ENCODE data around the gene KLRG1.

KLRG1 gene

DNA sequence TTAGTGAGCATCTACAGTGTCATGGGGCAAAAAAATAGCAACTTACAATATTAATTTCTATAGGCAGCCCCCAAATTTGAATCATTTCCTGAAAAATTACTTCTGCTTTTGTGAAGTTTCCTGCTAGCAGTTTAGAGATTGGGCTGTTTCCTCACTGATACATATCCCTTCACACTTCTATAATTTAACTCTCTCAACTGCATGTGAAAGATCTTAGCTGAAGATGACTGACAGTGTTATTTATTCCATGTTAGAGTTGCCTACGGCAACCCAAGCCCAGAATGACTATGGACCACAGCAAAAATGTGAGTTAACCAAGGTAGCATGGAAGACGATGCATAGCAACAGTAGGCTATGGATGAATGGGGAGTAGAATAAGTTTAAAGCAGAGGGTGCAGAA lies at the start of gene KLRG1:
KLRG1 (plus strand) TSS at position 134 of the 400 bp plus-strand sequence; CDS start at position 224, 90 bp downstream.
- DNase-seq (ENCODE audit: low spot score), result peak; percentile 59

- no peak for DNase-seq (ENCODE audit: low spot score)
These were observed 47.5 kb upstream of the KLRG1 start for GRCh38 chr12:8941691-8942478.

DNA sequence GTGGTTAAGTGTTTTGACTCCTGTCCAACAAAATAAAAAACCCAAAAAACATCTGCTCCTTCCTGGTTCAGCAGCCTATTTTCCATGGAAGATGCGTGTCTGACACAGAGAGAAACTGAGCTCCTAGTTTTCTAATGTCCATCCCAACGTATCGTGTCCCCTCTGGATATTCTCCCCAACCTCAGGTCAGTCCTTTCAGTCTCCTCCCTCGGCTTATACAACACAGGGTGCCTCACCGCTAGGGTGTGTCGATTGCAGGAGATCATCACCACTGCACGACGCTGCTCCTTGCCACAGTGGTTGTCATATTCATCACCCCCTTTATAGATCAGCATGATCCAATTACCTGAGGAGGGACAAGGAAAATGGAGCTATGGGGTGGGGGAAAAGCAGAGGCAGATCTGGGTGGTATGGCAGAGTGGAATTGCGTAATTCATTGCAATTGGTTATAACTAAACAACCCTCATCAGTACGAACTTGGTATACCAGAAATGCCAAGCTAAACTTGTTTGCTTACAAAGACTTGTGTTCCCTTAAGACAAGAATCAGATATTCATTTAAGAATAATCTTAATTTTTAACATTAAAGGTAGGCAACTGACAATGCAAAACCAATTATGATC lies 45.7 kb upstream of the KLRG1 start:
- no peak for DNase-seq (ENCODE audit: low spot score)

DNA sequence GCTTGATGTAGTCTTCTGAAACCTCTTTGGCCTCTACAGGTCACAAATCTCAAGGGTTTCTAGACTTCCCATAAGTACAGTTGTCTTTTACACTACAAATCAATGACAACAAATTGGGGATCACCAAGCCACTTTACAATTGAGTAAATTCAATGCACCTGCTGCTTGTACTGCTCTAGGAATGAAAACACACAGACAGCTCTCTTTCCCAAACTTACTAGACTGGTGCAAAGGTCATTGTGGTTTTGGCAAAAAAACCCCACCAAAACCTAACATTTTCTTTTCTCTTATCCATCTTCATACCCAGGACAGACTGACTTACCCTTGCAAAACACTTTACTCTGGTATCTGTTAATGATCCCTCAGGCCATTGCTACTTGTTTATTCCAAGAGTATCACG lies 42.6 kb upstream of the KLRG1 start:
- DNase-seq (ENCODE audit: low spot score), result no peak

GRCh38 chr12:8947737-8948136 lies 41.6 kb upstream of the KLRG1 start:
- no peak for DNase-seq (ENCODE audit: low spot score)

DNA sequence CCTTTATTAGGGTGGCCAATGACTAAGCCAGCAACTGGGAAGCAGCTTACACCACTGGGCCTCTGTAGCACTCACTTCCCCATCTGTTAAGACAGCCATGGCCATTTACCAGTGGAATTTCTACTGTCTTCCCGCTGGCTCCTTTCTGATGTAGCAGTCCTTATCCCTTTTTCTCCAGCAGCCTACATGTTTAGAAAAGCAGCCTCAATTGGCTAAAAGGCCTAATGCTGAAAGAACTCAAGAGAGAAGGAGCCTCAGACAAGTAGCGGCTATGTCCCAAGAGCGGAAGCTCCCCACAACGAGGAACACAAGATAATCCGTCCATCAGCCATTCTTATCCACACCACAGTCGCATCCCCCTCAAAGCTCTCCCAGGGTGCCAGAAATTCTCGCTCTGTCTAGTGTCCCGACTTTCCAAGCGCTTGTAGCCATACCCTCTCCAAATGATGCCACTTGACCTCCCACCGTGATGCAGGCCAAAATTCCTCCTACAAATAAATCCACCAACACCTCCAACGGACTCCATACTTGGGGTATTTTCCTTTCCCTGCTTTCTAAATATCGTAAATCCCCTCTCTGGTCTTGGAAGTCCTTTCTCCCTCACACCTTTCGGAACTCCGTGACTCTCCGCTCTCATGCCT lies 40.5 kb upstream of the KLRG1 start:
- DNase-seq (ENCODE audit: low spot score), result no peak

GRCh38 chr12:8949342-8950220 lies 39.8 kb upstream of the KLRG1 start, which contains the start of gene M6PR:
M6PR (minus strand) TSS chr12:8949645; CDS start chr12:8946404, 3,241 bp downstream.
- DNase-seq (ENCODE audit: low spot score), result peak; percentile 89

DNA sequence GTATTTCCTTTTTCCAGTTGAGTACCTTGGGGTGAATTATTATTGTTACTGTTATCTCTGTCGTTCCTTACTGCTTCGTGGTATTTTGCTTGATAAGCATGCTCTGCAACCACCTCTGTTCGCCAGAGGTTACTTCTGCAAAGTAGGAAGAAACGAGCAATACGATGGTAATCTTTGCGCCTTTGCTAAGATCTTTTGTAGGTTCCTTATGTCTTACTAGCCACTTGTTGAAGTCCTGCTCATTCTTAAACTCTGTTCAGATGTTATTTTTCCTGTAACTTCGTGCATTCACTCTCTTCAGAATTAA lies 39.2 kb upstream of the KLRG1 start:
- DNase-seq (ENCODE audit: low spot score), result no peak

DNA sequence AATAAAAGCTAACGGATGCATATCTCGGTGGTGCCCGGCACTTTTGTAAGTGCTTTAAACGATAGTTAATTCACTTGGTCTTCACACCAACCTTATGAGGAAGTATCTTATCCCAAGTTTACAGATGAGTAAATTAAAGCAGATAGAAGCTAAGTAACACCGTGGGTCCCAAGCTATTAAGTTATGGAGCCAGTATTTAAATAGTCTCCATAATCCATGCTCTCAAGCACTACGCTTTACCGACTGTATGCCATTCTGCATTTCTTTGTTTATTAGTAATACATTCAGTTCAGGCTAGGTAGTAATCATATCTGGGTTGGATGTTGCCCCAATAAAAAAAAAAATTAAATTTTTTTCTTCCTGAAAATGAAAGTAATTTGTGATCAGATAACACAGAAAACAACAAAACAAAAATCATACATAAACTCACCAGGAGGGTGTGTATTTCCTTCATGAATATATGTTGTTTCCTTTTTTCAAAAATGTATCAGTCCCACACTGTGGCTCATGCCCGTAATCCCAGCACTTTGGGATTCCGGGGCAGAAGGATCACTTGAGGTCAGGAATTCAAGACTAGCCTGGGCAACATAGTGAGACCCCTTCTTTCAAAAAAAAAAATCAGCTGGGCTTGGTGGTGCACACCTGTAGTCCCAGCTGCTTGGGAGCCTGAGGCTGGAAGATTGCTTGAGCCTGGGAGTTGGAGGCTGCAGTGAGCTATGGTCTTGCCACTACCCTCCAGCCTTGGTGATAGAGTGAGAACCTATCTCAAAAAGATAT lies 38.5 kb upstream of the KLRG1 start:
- peak; percentile 57 for DNase-seq (ENCODE audit: low spot score)

DNA sequence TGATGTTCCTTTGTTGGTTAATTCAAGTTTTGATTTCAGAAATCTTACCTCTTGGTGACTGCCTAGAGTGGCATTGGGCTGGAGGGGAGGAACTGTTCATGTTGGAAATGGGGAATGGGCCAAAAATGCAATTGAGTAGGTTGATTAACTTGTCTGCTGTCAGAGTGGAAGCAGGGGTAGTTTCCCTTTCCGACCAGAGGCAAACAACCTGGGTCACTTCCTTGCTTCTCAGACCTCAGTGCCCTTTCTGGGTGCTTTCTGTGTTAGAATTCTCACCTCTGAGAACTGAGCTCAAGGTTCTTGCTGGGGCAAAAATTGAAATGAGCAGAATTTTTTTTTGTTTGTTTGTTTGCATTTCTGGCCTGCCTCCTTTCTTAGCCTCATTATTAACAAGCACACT lies 37.6 kb upstream of the KLRG1 start:
- DNase-seq (ENCODE audit: low spot score), result peak; percentile 63

DNA sequence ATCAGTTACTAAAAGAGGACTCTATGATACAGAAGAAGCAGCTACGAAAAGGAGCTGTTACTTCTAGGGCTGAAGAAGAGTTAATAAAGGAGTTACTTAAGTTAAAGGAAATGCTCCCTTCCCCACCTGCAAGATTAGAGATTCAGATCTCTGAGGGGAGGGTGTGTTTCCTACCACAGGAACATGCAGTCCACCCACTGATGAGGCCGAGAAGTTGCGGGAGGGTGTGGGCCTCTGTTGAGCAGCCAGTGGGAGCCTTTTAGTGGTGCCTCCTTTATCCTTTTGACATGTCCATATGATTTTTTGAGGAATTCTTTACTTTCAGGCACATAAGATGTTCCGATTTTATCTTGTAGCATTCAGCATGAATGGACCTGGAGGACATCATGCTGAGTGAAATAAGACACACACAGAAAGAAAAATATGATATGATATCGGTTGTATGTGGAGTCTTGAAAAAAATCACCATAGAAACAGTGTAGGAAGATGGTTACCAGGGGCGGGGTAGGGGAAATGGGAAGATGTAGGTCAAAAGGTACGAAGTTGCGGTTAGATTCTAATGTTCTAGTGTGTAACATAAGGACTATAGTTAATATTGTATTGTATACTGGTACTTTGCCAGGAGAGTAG lies 35.5 kb upstream of the KLRG1 start:
- peak; percentile 81 for DNase-seq (ENCODE audit: low spot score)

DNA sequence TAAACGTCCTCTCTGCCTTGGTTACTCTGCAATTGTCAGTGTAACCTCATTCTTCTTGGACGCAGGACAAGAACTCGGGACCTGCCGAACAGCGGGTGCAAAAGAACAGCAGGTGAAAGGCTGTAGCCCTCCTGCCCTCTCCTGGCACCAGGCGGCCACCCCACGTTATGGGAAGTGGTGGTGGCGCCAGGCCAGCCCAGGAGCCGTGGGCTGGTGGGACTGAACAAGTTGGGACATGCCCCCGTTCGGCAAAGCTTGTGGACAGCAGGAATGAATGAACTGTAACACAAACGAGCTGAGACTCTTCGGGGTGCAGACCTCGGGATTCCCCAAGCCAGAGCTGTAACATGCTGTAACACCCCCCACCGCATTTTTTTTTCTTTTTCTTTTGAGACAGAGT lies 33.3 kb upstream of the KLRG1 start:
- DNase-seq (ENCODE audit: low spot score), result no peak

- DNase-seq (ENCODE audit: low spot score), result no peak
These were observed 32.6 kb upstream of the KLRG1 start for GRCh38 chr12:8956772-8957171.

DNA sequence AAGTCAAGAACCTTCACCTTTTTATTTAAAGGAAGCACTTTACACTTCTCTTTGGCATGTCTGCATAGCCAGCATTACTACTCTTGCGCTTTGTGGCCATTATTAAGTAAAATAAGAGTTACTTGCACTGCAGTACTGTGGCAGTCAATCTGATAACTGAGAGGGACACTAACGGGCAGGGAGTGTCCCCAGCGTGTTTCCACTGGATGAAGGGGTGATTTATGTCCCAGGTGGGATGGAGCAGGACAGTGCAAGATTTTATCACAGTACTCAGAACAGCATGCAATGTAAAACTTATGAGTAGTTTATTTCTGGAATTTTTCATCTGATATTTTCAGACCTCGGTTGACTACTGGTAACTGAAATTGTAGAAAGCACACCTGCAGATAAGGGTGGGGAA lies 31.8 kb upstream of the KLRG1 start:
- DNase-seq (ENCODE audit: low spot score), result no peak

- no peak for DNase-seq (ENCODE audit: low spot score)
These were observed 31.3 kb upstream of the KLRG1 start for GRCh38 chr12:8958066-8958465.

DNA sequence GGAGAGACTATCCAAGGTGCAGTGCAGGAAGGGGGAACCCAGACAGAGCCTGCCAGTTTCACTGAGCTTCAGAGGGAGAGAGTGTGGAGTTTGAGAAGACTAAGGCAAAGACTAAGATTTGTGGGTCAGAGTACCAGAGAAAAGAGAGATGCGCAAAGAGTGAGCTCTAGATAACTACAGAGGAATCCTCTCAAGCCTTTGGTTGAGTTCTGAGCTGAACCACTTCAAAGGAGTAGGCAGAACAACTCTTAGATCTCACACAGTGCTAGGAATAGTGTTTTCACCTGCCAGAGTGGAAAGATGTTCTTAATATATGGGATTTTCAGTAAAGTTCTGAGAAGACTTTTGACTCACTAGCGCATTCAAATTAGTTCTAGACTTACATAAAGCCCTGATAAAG lies 29.2 kb upstream of the KLRG1 start:
- peak; percentile 57 for DNase-seq (ENCODE audit: low spot score)

- no peak for DNase-seq (ENCODE audit: low spot score)
These were observed 20.6 kb upstream of the KLRG1 start for GRCh38 chr12:8968761-8969160.

- DNase-seq (ENCODE audit: low spot score), result no peak
These were observed 19.4 kb upstream of the KLRG1 start for GRCh38 chr12:8969861-8970411.

GRCh38 chr12:8970432-8970831 lies 18.9 kb upstream of the KLRG1 start:
- no peak for DNase-seq (ENCODE audit: low spot score)

DNA sequence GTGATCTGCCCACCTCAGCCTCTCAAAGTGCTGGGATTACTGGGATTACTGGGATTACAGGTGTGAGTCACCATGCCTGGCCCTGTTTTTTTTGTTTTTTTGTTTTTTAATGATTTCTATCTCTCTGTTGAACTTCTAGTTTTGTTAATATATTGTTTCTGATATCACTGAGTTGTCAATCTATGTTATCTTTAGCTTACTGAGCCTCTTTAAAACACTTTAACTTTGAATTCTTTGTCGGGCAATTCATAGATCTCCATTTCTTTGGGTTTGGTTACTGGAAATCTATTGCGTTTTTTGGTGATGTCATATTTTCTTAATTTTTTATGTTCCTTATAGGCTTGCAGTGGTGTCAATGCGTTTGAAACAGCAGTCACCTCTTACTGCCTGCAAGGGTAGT lies 9.2 kb upstream of the KLRG1 start:
- no peak for DNase-seq (ENCODE audit: low spot score)

Data from CD4-positive, alpha-beta T cell treated with Interleukin-2 at 100 ng/mL for 4 hours (primary cell).